ENCODE measurements around the gene UBE2K.

DNA sequence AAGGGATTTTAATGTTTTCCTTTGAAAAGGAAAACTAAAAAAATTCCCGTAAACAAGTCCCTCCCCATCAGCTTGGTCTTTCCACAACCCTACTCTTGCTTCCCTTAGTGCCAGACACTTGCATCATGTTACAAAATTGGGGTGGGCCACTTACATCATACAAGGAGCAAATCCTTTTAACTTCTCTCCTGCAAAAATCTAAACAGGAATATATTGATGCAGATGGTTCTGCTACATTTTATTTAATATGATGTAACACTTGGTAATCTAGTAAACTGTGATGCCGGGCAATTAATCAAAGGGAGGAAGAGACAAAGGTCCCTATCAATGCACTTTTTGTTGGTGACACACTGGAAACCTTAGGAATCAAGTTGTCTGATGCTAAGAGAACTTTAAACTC, 125.3 kb downstream of the UBE2K start:
- TF ChIP-seq, protein P1, sequence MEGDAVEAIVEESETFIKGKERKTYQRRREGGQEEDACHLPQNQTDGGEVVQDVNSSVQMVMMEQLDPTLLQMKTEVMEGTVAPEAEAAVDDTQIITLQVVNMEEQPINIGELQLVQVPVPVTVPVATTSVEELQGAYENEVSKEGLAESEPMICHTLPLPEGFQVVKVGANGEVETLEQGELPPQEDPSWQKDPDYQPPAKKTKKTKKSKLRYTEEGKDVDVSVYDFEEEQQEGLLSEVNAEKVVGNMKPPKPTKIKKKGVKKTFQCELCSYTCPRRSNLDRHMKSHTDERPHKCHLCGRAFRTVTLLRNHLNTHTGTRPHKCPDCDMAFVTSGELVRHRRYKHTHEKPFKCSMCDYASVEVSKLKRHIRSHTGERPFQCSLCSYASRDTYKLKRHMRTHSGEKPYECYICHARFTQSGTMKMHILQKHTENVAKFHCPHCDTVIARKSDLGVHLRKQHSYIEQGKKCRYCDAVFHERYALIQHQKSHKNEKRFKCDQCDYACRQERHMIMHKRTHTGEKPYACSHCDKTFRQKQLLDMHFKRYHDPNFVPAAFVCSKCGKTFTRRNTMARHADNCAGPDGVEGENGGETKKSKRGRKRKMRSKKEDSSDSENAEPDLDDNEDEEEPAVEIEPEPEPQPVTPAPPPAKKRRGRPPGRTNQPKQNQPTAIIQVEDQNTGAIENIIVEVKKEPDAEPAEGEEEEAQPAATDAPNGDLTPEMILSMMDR (IDR thresholded peaks at IDR 0.05) = no peak
- TF ChIP-seq POLR2A (IDR thresholded peaks at IDR 0.05) = no peak
